Activated CD4-positive, alpha-beta T cell treated with anti-CD3 and anti-CD28 coated beads, Interleukin-2, Interleukin-6, amounts not matched to agents 100 ng/mL and 50 ng/mL, durations not matched to agents 16 hours and 8 hours (primary cell): Measurements from ENCODE around the gene GNPDA1.

Source experiments
- DNase-seq: peaks from one replicate; pipeline ENCODE4 v3.0.0-alpha.2; 2020

Gene GNPDA1

DNA sequence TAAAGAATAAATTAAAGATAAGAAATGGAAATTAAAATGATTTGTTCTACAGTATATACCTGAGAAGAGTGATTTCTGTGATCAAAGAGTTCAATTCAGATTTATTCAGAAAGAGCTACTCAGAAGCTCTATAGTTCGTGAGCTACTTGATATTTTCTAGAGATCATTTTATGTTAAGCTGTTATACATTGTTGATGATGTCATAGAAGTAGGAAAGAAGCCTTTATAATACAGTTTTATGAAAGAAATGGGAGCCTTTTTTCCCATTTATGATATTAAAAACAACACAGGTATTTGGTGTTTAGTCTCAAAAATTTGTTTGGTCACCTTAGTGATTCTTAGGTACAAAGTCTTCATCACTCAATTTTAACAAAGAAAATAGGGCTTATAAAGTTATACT lies 23.1 kb downstream of the GNPDA1 start:
- DNase-seq = no peak

- no peak for DNase-seq
These were observed 26.8 kb downstream of the GNPDA1 start for GRCh38 chr5:141986072-141986471.

DNA sequence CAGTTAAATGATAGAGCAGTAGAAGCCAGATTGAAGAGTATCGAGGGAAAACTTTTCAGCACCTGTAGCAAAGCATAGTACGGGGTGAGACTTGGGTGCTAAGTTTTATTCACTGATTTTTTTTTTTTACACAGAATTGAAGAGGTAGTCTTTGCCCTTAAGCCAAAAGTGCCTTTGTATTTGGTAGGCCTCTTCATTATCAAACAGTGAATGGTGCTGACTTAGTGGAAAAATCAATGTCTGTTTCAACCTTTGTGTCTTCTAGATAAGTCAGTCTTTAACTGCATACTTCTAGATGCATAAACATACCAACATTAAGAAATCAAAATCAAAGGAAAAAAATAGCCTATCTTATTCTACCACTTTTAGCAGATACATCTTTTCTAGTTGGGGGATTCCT lies 30.2 kb downstream of the GNPDA1 start:
- DNase-seq = no peak

DNA sequence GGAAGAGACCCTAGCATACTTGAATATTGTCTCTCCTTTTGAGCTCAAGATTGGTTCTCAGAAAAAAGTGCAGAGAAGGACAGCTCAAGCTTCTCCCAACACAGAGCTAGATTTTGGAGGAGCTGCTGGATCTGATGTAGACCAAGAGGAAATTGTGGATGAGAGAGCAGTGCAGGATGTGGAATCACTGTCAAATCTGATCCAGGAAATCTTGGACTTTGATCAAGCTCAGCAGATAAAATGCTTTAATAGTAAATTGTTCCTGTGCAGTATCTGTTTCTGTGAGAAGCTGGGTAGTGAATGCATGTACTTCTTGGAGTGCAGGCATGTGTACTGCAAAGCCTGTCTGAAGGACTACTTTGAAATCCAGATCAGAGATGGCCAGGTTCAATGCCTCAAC lies 34.4 kb downstream of the GNPDA1 start:
- DNase-seq = no peak

GRCh38 chr5:141976176-141976575 lies 36.7 kb downstream of the GNPDA1 start:
- DNase-seq = no peak

DNA sequence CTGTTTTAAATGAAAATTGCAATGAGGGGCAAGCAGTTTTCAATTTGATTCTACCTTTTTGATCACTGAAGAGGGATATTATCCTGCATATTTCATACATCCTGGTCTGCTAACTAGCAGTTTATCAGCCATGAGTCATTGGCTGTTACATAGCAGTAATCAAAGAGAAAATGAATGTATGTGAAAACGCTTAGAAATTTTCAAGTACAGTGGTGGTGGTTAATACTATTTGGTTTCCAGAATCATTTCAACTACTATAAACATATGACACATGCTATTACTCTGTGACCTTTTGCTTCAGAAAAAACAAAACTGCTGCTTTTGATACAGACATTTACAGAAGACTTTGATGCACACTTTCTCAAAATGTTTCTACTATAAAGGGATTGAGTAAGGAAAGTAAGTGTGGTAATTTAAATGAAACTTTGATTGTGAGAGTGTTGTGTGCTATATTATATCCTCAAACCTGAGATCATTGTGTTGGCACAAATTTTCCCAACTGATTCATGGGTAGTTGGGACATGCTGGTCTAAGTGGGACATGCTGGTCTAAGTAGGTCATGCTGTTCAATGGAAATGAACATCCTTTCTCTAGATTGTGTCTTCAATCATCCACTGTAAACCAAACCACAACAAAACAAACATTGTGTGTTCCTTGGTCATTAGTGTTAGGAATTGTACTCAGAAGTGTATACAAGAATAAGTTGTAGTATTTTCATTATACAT lies 38.8 kb downstream of the GNPDA1 start:
- DNase-seq = no peak

DNA sequence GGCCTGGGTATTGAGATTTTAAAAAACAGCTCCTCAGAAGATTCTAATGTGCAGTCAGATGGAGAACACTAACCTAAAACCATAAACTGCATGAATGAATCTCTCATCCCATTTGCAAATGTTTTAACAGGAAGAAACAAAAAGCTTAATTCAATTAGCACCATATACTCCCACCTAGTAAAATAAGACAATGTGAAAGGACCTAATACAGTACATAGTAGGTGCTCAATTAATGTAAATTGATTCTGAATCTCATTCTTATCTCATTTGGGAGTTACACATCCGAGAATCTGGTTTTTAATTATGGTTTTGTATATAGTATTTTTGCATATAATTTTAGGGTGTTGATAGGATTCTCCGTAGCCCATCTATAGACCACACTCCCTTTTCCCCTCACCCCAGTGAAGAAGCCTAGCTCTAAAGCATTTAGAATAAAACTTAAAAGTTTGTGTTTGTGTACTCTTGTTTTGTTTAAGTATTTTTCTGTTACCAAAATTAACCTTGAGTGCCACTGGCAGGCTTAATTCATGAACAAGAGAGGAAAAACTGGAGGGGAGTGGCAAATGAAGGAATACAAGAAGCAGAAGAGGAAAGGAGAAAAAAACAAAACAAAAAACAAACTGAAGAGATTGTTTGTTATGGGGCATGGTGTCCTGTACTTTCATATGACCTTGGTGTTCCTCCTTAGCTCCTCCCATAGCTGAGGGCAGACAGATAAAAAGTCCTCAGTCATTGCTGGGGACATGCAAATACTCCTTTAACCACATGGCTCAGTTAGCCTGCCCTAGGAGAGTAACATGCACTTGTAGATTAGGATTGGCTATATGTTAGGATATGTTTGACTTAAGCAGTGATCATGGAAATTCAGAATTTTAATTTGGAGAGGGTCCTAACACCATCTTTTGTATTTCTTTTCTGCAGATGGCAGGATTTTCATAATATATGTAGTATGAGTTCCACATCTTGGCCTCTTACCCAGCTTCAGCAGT lies 42.8 kb downstream of the GNPDA1 start:
- DNase-seq = peak; percentile 63

- DNase-seq = peak; percentile 98
These were observed 43.8 kb downstream of the GNPDA1 start, which contains the start of gene RNF14 for GRCh38 chr5:141968914-141969608. Gene RNF14, plus strand, starts transcription at chr5:141969105. Its CDS starts 4,484 bp downstream, at chr5:141973589.

DNA sequence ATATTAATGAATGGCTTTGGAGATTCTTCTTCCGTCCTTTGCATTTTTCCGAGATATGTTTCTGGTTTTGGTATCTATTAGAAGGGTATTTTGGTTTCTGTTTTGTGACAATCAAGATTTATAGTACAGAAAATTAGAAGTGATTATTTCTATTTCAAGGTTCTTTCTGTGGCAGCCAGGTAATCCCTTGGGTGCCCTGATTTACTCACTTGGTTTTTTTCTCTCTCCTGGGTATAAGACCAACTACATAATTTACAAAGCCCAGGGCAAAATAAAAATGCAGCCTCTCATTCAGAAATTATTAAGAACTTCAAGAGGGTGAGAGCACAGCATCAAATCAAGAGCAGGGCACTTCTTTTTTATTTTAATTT lies 45.9 kb downstream of the GNPDA1 start:
- no peak for DNase-seq

GRCh38 chr5:141966275-141966962 lies 46.4 kb downstream of the GNPDA1 start:
- no peak for DNase-seq

- no peak for DNase-seq
These were observed 47.8 kb downstream of the GNPDA1 start for GRCh38 chr5:141965071-141965470.

GRCh38 chr5:141963701-141964100 lies 49.1 kb downstream of the GNPDA1 start:
- no peak for DNase-seq

- no peak for DNase-seq
These were observed 51.4 kb downstream of the GNPDA1 start for GRCh38 chr5:141961466-141961865.

GRCh38 chr5:141960449-141961323 lies 52.1 kb downstream of the GNPDA1 start:
- DNase-seq = peak; percentile 93

- peak; percentile 36 for DNase-seq
These were observed 52.8 kb downstream of the GNPDA1 start for GRCh38 chr5:141960018-141960417.

DNA sequence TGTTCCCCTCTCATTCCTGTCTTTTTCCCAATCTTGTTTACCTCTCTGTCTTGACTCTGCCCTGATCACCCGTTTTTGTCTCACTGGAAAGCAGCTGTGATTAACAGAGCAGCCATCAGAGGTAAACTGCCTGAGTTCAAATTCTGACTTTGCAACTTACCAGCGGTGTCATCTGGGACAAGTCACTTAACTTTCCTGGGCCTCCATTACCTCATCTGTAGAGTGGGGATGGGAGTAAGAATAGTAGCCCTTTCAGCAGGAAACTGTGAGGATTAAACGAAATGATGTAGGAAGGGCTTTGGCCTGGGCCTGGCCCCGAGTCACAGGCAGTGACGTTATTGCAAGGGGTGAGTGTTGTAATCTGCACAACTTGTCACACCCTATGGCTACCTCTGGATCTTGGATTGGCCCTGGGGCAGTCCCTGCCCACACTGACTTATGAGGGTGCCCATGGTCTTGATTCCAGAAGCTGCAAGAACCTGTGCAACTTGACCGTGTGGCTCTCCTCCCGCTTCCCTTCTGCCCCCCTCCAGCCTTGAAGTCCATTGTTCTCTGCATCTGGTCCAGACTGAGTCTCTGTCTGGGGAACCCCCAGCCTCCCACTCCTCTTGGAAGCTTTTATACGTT lies 54.2 kb downstream of the GNPDA1 start:
- peak; percentile 30 for DNase-seq

DNA sequence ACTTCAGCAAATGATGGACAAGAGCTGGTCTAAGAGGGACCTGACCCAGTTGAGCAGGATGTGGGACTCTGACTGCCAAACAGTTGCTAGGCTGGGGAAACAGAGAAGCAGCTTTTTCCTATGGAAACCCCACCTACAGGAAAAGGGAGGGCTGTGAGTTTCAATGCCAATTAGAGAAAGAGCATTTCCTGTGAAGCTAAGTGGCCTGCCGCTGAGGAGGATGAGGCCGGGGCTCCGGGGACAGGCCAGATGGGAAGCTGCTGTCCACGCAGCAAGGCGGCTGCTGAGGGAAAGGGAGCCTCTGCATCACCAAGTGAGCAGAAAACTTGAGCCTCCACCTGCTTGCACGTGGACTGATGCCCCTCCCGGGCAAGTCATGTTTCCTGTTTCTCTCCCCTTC lies 54.7 kb downstream of the GNPDA1 start, which contains the start of gene PCDH12:
PCDH12 (minus strand) TSS at position 90 of the 400 bp plus-strand sequence. CDS start 351 bp downstream, outside the sequence.
- peak; percentile 49 for DNase-seq

GRCh38 chr5:141957367-141957996 lies 55.3 kb downstream of the GNPDA1 start:
- DNase-seq = no peak

GRCh38 chr5:141954194-141954593 lies 58.6 kb downstream of the GNPDA1 start:
- no peak for DNase-seq

DNA sequence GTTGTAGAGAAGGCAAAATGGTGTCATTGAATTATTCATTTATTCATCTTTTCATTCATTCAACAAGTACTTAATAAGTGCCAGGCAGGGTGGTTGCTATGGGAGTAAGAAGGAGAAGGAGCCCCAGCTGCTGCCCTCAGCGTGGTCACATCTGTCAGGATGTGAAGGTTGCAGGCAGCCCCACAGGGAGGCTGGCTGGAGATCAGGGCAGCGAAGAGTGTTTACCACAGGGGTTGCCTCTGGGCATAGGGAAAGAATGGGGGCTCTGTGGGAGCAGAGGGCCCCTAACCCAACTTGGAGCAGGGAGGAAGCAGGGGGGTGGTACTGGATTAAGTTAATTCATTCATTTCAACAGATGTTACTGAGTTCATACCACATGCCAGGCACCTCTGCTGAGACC lies 60.8 kb downstream of the GNPDA1 start:
- no peak for DNase-seq
